Small intestine (tissue), 7 donors: ENCODE results near the gene SLC35E2B. TPM values are rescaled to one million over a fixed set of nuclear protein-coding genes. Genes with fewer than 3 reads are reported as not detected.
"Not testable (repeated sequence)": the region's sequence is repeated elsewhere in the genome, so short reads cannot be mapped to it uniquely, and the experiment has no call there.

Source experiments
- DNase-seq, 2 donors: peaks; one replicate each; pipeline versions ENCODE4 v3.0.0 to v3.0.0-alpha.2; 2013
- FAIRE-seq: peaks from 2 replicates; lab custom pipeline; 2012; peaks lifted over from hg19 to GRCh38; lab: Jason Lieb, UNC
- H3K27ac ChIP-seq, 3 donors: one replicate each; pipeline ENCODE4 v1.5.1; 2013; ENCODE audit warnings: low read length in 2 of 3, mild to moderate bottlenecking in 2 of 3, control low read depth in 1 of 3, inconsistent platforms in 1 of 3, low read depth in 1 of 3, moderate library complexity in 1 of 3
- H3K27me3 ChIP-seq, 3 donors: one replicate each; pipeline ENCODE4 v1.6.1; 2013; ENCODE audit warnings: low read length in 3 of 3, inconsistent platforms in 1 of 3; ENCODE audit not compliant: control insufficient read depth in 3 of 3, insufficient read depth in 3 of 3
- H3K36me3 ChIP-seq, 3 donors: one replicate each; pipeline ENCODE4 v1.6.1; 2013; ENCODE audit warnings: low read length in 3 of 3, inconsistent platforms in 1 of 3, low read depth in 1 of 3, mild to moderate bottlenecking in 1 of 3, moderate library complexity in 1 of 3; ENCODE audit not compliant: control insufficient read depth in 3 of 3, insufficient read depth in 2 of 3
- H3K4me1 ChIP-seq, 3 donors: one replicate each; pipeline ENCODE4 v1.6.1; 2013; ENCODE audit warnings: low read length in 2 of 3, inconsistent platforms in 1 of 3, low read depth in 1 of 3, mild to moderate bottlenecking in 1 of 3, moderate library complexity in 1 of 3; ENCODE audit not compliant: control insufficient read depth in 3 of 3, insufficient read depth in 2 of 3
- H3K4me3 ChIP-seq, 3 donors: one replicate each; pipeline ENCODE4 v1.5.1; 2013; ENCODE audit warnings: low read length in 3 of 3, control low read depth in 1 of 3, inconsistent platforms in 1 of 3, low read depth in 1 of 3, mild to moderate bottlenecking in 1 of 3, moderate library complexity in 1 of 3
- H3K9me3 ChIP-seq, 2 donors: one replicate each; pipeline ENCODE4 v1.6.1; 2013; ENCODE audit warnings: low read depth in 1 of 2, low read length in 1 of 2; ENCODE audit not compliant: control insufficient read depth in 2 of 2, insufficient read depth in 1 of 2
- WGBS, 3 donors: extraction: QIAGEN DNeasy Blood & Tissue Kit; methylation state at CpG; one replicate each; pipeline ENCODE4 v1.1.7; 2013; 5-methylcytosine and 5-hydroxymethylcytosine counted together
- polyA plus RNA-seq, 4 donors: library from polyadenylated mRNA; stranded (reverse) in 3 of 4; unstranded in 1 of 4; fragments of 200-250 nt in 3 of 4; fragments of 120-200 nt in 1 of 4; gene quantifications; one replicate each; pipeline versions ENCODE4 v1.2.1 to v1.2.3, GENCODE V29; 2013
- donor health status: healthy with polysubstance abuse.
- donor health status: control.
- donor health status: control.
- donor health status: Bipolar disorder and iron deficiency.
- donor health status: healthy.

SLC35E2B gene
- polyA plus RNA-seq, 4 donors = 21.6 to 43.0 (median 34.0) TPM

DNA sequence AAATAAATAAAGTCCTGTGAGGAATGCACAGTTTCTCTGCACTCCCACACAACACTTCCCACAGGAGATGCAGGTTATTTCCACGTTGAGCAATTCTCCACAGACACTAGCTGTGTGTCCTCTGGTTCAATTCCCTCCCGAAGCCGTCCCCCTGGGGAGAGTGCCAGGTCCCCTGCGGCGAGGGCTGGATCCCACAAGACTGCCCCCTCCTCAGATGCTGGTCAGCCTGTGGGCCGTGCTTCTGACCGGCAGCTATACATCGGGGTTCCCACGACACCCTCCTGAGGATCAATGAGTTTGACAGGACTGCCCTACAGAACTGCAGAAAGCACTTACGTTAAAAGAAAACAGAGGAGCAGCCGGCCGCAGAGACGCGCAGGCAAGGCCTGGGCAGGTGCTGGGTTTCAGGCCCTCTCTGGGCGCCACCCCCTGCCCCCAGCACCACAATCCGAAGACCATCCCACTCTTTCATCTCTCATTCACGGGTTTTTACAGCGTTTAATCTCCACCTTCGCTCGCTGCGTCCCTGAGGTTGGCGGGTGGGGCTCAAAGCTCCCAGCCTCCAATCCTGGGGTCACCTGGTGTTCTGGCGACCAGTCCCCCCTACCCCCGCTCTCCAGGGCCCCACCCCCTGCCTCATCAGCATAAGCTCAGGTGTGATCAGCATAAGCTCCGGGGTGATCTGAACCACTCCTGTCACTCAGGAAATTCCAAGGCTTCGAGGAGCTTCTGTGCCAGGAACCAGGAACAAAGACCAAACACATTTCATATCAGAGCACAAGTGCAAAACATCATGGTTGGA, 9.3 kb downstream of the SLC35E2B start:
- H3K9me3 ChIP-seq = no peaks in the 10 kb centered on the region
- H3K27ac ChIP-seq = peak overlapping the region; percentile 57 to 77 (median 64)
- FAIRE-seq (no peak), DNase-seq (peak; percentile 44 to 75)
- H3K27me3 ChIP-seq = no peaks in the 10 kb centered on the region
- H3K4me3 ChIP-seq = no peak overlapping the region
- peaks cover 0 to 50% (median 2%) of the 10 kb centered on the region in 3 donors for H3K36me3 ChIP-seq
- 21 to 55% (median 39%) methylated on average over 26 of the region's 26 CpGs for WGBS, 3 donors
- peaks cover 4 to 42% (median 10%) of the 10 kb centered on the region in 3 donors for H3K4me1 ChIP-seq

DNA sequence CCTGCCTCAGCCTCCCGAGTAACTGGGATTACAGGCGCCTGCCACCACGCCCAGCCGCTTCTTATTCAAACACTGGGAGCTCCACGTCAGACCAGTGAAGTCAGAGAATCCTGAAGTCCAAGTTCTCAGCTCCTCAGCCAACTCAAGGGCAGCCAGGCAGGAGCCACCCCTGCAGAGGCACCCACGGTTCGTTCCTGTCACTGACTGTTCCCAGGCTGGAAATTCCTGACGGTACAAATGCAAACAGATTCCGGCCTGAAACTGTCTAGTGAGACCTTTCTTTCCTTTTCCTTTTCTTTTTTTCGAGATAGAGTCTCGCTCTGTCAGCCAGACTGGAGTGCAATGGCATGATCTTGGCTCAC, 11.7 kb downstream of the SLC35E2B start:
- Histone ChIP-seq H3K4me1 (peaks cover 4 to 51% (median 16%) of the 10 kb centered on the region in 3 donors), H3K27me3 (no peaks in the 10 kb centered on the region), H3K9me3 (no peaks in the 10 kb centered on the region), H3K36me3 (peaks cover 0 to 42% (median 2%) of the 10 kb centered on the region in 3 donors), H3K27ac (peak overlapping the region; percentile 57 to 70 (median 70)), H3K4me3 (no peak overlapping the region)
- no peak for FAIRE-seq
- 23 to 60% (median 37%) methylated on average over 11 of the region's 11 CpGs for whole genome bisulfite sequencing, 3 donors
- DNase-seq = peak; percentile 50 to 94

DNA sequence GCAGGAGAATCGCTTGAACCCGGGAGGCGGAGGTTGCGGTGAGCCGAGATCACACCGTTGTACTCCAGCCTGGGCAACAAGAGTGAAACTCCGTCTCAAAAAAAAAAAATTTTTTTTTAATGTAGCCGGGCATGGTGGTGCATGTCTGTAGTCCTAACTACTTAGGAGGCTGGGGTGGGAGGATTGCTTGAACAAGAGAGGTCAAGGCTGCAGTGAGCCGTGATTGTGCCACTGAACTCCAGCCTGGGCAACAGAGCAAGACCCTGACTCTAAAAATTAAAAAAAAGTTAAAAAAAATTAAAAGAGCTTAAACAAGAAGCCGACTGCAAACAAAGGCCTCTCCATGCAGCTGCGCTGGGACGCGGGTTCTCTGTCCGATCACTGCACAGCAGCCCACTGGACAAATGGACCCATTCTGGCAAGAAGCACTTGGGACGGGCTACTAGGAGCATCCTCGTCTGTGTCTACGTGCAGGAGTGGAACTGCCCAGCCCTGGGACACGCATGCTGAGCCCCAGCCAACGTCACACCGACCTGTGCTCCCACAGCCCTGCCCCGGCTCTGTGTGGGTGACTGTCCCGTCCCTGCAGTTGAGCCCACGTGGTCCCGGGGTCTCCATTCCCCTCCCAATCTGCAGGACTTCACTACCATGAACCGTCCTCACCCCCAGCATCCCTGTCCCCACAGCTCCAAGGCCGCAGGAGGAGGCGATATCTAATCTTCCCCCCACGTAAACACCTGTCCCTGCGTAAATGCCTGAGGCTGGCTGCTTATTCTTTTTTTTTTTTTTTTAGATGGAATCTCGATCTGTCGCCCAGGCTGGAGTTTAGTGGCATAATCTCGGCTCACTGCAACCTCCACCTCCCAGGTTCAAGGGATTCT, 12.3 kb downstream of the SLC35E2B start:
- H3K27ac ChIP-seq = peak overlapping the region; percentile 57 to 70 (median 70)
- DNase-seq = peak in 1 of 2 donors; percentile 48

GRCh38 chr1:1678581-1679380, 13.8 kb downstream of the SLC35E2B start:
- Histone ChIP-seq H3K4me1 (peaks cover 2 to 44% (median 11%) of the 10 kb centered on the region in 3 donors), H3K9me3 (no peaks in the 10 kb centered on the region), H3K27ac (peak overlapping the region; percentile 87 to 93 (median 90)), H3K27me3 (no peaks in the 10 kb centered on the region), H3K4me3 (peak overlapping the region in 2 of 3 donors; percentile 9 to 37), H3K36me3 (peaks cover 0 to 38% (median 2%) of the 10 kb centered on the region in 3 donors)
- FAIRE-seq (no peak), DNase-seq (peak; percentile 87 to 99)
- WGBS, 3 donors = 17 to 45% (median 43%) methylated on average over 23 to 24 of the region's 24 CpGs

More for the DNA sequence above, 12.3 kb downstream of the SLC35E2B start:
- Histone ChIP-seq H3K27me3 (no peaks in the 10 kb centered on the region), H3K4me1 (peaks cover 4 to 51% (median 16%) of the 10 kb centered on the region in 3 donors), H3K9me3 (no peaks in the 10 kb centered on the region), H3K4me3 (no peak overlapping the region), H3K36me3 (peaks cover 0 to 37% (median 2%) of the 10 kb centered on the region in 3 donors)
- no peak for FAIRE-seq
- WGBS, 3 donors = 53 to 80% (median 64%) methylated on average over 32 of the region's 32 CpGs

GRCh38 chr1:1677718-1678580, 14.6 kb downstream of the SLC35E2B start:
- Histone ChIP-seq H3K27me3 (no peaks in the 10 kb centered on the region), H3K9me3 (no peaks in the 10 kb centered on the region), H3K27ac (peak overlapping the region; percentile 87 to 93 (median 90)), H3K36me3 (peaks cover 0 to 38% (median 0%) of the 10 kb centered on the region in 3 donors), H3K4me3 (peak overlapping the region in 2 of 3 donors; percentile 9 to 37), H3K4me1 (peaks cover 0 to 36% (median 8%) of the 10 kb centered on the region in 3 donors)
- WGBS, 3 donors = 32 to 51% (median 39%) methylated on average over 39 of the region's 39 CpGs
- FAIRE-seq = no peak
- DNase-seq = peak in 1 of 2 donors; percentile 50

DNA sequence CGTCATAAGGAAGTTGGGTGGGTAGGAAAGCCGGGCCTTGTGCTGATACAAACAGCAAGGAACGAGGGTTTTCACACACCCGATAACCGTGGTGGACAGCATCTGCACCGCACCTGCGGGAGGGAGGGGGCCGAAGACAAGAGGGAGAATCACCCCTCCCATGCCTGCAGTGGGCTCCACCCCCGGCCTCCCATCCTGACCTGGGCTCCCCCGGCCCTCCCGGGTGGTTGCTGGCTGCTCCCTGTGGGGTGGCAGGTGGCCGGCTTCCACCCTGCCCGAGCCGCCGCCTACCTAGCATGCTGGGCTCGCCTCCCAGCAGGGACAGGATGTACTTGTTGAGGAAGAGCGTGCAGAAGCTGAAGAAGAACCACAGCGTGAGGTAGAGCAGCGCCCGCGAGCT, 16.5 kb downstream of the SLC35E2B start:
- WGBS, 3 donors = 60 to 66% (median 66%) methylated on average over 3 to 9 of the region's 21 CpGs
- Histone ChIP-seq H3K36me3 (peaks cover 0 to 44% (median 0%) of the 10 kb centered on the region in 3 donors), H3K4me1 (peaks cover 0 to 31% (median 8%) of the 10 kb centered on the region in 3 donors)
- not testable (repeated sequence) for DNase-seq, H3K27me3 ChIP-seq, H3K27ac ChIP-seq, H3K9me3 ChIP-seq, H3K4me3 ChIP-seq, FAIRE-seq

DNA sequence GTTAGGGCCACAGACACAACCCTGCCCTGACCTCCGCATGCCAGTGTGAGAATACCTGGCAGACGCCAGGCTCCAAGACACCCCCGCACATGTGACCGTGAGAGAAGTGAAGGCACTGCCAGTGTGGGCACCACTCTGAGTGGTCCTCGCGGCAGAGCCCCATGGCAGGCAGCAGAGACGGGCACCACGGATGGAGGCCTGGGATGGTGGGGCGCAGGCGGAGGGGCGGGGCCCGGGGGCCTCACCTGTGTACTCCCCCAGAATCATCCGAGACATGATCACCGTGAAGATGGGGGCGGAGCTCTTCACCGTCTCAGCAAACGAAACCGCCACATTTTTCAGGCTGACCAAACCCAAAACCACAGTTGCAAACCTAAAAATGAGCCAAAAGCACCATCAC, 17.4 kb downstream of the SLC35E2B start:
- FAIRE-seq, DNase-seq, H3K4me3 ChIP-seq, H3K27me3 ChIP-seq, H3K27ac ChIP-seq, H3K9me3 ChIP-seq: not testable (repeated sequence)
- peaks cover 0 to 51% (median 0%) of the 10 kb centered on the region in 3 donors for H3K36me3 ChIP-seq
- WGBS, 3 donors = 81 to 82% methylated on average over 12 to 16 of the region's 18 CpGs; no CpG with 5 or more reads in 1 of the 3 donors
- peaks cover 0 to 22% (median 6%) of the 10 kb centered on the region in 3 donors for H3K4me1 ChIP-seq
